Activated T-cell treated with anti-CD3 and anti-CD28 coated beads, Interleukin-2, amount 50 U/mL, for 4 hours (primary cell): ENCODE measurements around the gene SPOCK1. TPM values are rescaled to one million over a fixed set of nuclear protein-coding genes. Genes with fewer than 3 reads are reported as not detected.
"Not testable (repeated sequence)": the region's sequence is repeated elsewhere in the genome, so short reads cannot be mapped to it uniquely, and the experiment has no call there.

ENCODE experiments used
- ATAC-seq, 2 donors: fragments of 200-7000 bp; cut with Tn5 transposase; one replicate each; pipeline ENCODE4 v1.10.0; 2021
- DNase-seq: peaks from one replicate; pipeline ENCODE4 v3.0.0-alpha.2; 2020
- H3K27me3 Mint-ChIP-seq: one replicate; pipeline ENCODE4 v1.8.0; 2021; ENCODE audit warnings: low read depth, mixed read lengths
- H3K36me3 Mint-ChIP-seq: one replicate; pipeline ENCODE4 v1.8.0; 2022; ENCODE audit warnings: mixed read lengths; ENCODE audit not compliant: insufficient read depth
- H3K4me1 Mint-ChIP-seq: one replicate; pipeline ENCODE4 v1.8.0; 2021; ENCODE audit warnings: low read depth, mixed read lengths
- H3K4me3 Mint-ChIP-seq: one replicate; pipeline ENCODE4 v1.8.0; 2021; ENCODE audit warnings: mild to moderate bottlenecking, moderate library complexity, mixed read lengths
- H3K9me3 Mint-ChIP-seq: one replicate; pipeline ENCODE4 v1.8.0; 2021; ENCODE audit warnings: mixed read lengths
- total RNA-seq, 3 donors: library from RNA; stranded (reverse); gene quantifications; one replicate each; pipeline ENCODE4 v1.2.1, GENCODE V29; 2021

Gene SPOCK1
- total RNA-seq, 3 donors from 2014 or later = not detected

GRCh38 chr5:137405393-137405792 is 93.7 kb downstream of the SPOCK1 start:
- Mint-ChIP-seq H3K27me3 (peaks cover 6% of the 10 kb centered on the region), H3K4me3 (no peak overlapping the region), H3K36me3 (no peaks in the 10 kb centered on the region), H3K4me1 (no peaks in the 10 kb centered on the region), H3K9me3 (no peaks in the 10 kb centered on the region)
- ATAC-seq = no peak
- DNase-seq = no peak

- H3K27me3 Mint-ChIP-seq = peaks cover 6% of the 10 kb centered on the region
- DNase-seq (no peak), ATAC-seq (no peak)
- no peaks in the 10 kb centered on the region for H3K4me1 Mint-ChIP-seq
- H3K36me3 Mint-ChIP-seq = no peaks in the 10 kb centered on the region
- no peaks in the 10 kb centered on the region for H3K9me3 Mint-ChIP-seq
- H3K4me3 Mint-ChIP-seq = no peak overlapping the region
Observed at GRCh38 chr5:137403869-137404268, 95.3 kb downstream of the SPOCK1 start.

DNA sequence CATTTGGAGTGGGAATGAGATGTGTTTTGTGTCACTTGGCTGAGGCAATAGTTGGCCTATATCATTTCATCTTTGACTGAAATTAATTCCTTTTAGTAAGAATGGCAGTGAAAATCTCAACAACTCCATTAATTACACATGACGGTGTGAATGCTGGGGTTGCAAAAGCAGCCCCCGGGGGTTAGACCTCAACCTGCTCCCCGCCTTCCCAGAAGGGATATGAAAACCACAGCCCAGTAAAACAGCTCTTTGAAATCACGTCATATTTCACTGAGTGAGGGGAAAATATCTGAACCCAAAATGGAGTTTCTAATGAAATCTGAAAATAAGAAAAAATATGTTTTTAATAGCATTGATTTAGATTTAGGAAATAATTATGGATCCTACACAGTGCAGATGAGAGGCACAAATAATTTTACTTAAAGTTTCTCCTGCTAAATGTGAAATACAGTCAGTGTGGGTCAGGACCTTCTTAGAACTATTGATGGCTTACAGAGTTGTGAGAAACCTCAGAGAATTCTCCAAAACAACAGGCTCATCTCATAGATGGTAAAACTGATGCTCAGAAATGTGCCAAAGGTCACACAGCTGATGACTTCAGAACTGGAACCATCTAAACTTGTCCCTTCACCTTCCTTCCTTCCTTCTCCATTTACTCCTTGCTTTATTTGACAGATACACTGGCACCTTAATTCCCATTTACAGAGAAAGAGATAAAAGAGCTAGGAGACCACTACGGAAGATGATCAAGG is 96.5 kb downstream of the SPOCK1 start:
- no peak overlapping the region for H3K4me3 Mint-ChIP-seq
- no peaks in the 10 kb centered on the region for H3K9me3 Mint-ChIP-seq
- peaks cover 6% of the 10 kb centered on the region for H3K27me3 Mint-ChIP-seq
- no peaks in the 10 kb centered on the region for H3K4me1 Mint-ChIP-seq
- no peaks in the 10 kb centered on the region for H3K36me3 Mint-ChIP-seq
- no peak for DNase-seq
- ATAC-seq = no peak

DNA sequence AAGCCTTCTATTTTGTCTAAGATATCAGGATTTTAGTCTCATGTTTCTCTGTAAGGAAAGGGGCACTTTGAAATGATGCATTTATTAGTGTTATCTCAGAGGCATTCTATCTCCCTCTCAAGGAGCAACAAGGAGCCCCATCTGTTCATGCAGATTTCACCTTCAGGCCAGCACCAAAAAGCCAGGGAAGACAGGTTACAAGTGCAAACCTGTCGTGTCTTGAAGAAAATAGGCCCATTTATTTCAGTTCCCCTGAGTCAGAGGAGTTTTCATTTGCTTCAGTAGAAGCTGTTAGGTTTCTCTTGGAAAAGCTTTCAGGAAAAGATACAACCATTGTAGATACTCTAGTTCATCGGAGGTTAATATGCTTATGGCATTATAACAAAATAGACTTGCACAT is 97.2 kb downstream of the SPOCK1 start:
- H3K9me3 Mint-ChIP-seq = no peaks in the 10 kb centered on the region
- H3K36me3 Mint-ChIP-seq = no peaks in the 10 kb centered on the region
- no peaks in the 10 kb centered on the region for H3K4me1 Mint-ChIP-seq
- peaks cover 6% of the 10 kb centered on the region for H3K27me3 Mint-ChIP-seq
- H3K4me3 Mint-ChIP-seq = no peak overlapping the region
- no peak for DNase-seq
- ATAC-seq = no peak

DNA sequence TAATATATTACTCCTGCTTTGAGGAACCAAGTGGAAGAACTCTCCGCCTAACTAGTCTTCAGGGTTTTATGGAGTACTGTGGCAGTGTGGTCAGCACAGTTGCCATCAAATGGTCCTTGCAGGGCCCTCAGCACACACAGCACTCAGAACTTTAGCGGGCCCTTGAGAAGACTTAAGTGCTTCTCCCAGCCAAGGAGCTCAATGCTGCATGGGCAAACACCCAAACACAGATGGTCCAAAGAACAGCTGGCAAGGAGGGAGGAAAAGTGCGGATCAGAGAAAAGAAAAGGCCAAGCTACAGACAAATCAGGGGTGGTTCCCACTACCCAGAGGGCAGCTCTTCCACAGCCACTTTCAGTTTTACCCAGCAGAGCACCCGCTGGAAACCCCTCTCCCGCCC is 98.6 kb downstream of the SPOCK1 start:
- Mint-ChIP-seq H3K9me3 (no peaks in the 10 kb centered on the region), H3K4me1 (no peaks in the 10 kb centered on the region), H3K36me3 (no peaks in the 10 kb centered on the region), H3K27me3 (peaks cover 4% of the 10 kb centered on the region), H3K4me3 (no peak overlapping the region)
- no peak for DNase-seq
- ATAC-seq = no peak

DNA sequence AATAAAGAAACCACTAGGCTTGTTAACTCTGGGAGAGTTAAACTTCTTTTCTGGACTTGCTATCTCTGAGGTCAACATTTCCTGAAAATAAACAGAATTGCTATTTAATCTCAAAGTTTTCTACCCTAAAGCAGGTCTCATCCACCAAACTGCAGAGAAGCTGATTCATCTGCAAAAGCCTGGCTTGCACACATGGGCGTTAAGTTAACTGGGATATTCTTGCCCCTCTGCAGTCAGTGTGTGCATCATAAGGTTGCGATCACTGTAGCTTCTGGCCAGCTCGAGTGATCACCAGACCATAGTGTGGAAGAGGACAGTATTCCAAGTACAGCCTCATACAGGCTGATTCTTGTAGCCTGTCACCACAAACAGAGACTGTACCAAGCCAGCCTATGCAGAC is 99.2 kb downstream of the SPOCK1 start:
- no peak overlapping the region for H3K4me3 Mint-ChIP-seq
- H3K36me3 Mint-ChIP-seq = no peaks in the 10 kb centered on the region
- H3K9me3 Mint-ChIP-seq = no peaks in the 10 kb centered on the region
- ATAC-seq (no peak), DNase-seq (no peak)
- no peaks in the 10 kb centered on the region for H3K4me1 Mint-ChIP-seq
- H3K27me3 Mint-ChIP-seq = peaks cover 3% of the 10 kb centered on the region

DNA sequence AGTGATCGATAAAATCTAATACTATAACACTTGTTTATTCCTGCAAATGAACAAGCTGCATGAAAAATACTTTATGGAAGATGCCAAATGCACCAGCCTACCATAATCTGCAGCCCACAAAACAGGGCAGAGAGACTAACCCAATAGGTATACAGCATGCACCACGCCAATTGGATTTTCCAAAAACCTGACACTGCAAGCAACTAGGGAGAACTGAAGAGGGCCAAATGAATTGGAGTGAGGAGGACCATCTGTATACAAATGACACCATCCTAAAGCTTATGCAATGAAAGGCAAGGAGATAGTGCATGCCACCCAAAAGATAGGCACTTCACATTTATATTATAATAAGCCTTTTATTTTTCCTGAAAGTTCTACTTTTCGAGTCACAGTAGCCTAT is 100.4 kb downstream of the SPOCK1 start:
- Mint-ChIP-seq H3K4me1 (no peaks in the 10 kb centered on the region), H3K36me3 (no peaks in the 10 kb centered on the region), H3K9me3 (no peaks in the 10 kb centered on the region), H3K27me3 (peaks cover 1% of the 10 kb centered on the region), H3K4me3 (no peak overlapping the region)
- DNase-seq (no peak), ATAC-seq (no peak)

- Mint-ChIP-seq H3K27me3 (peaks cover 1% of the 10 kb centered on the region), H3K9me3 (no peaks in the 10 kb centered on the region), H3K4me3 (no peak overlapping the region), H3K4me1 (no peaks in the 10 kb centered on the region), H3K36me3 (no peaks in the 10 kb centered on the region)
- DNase-seq (no peak), ATAC-seq (no peak)
Observed at GRCh38 chr5:137398154-137398553, 101.0 kb downstream of the SPOCK1 start.

GRCh38 chr5:137395011-137395755 is 103.9 kb downstream of the SPOCK1 start:
- H3K27me3 Mint-ChIP-seq = peaks cover 13% of the 10 kb centered on the region
- H3K36me3 Mint-ChIP-seq = no peaks in the 10 kb centered on the region
- ATAC-seq = no peak
- no peak overlapping the region for H3K4me3 Mint-ChIP-seq
- no peaks in the 10 kb centered on the region for H3K9me3 Mint-ChIP-seq
- H3K4me1 Mint-ChIP-seq = no peaks in the 10 kb centered on the region
- DNase-seq = no peak

DNA sequence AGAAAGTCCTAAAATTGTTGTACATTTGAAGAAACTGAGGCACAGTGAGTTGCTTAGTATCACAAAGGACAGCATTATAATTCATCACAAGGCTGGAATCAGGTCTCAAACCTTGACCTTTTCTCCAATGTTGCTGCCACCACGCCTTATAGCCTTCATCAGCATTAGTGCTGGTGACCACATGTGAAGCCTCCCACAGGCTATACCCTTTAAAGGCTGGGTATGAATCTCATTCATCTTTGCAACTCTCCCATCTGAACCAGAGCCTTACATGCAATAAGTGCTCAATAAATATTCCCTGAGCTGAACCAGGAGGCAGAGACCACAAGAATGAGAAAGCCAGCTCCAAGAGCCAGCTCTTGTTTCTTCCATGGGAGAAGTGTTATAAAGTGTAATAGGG is 104.7 kb downstream of the SPOCK1 start:
- peaks cover 13% of the 10 kb centered on the region for H3K27me3 Mint-ChIP-seq
- ATAC-seq (no peak), DNase-seq (no peak)
- no peaks in the 10 kb centered on the region for H3K4me1 Mint-ChIP-seq
- no peaks in the 10 kb centered on the region for H3K9me3 Mint-ChIP-seq
- H3K36me3 Mint-ChIP-seq = no peaks in the 10 kb centered on the region
- H3K4me3 Mint-ChIP-seq = no peak overlapping the region

DNA sequence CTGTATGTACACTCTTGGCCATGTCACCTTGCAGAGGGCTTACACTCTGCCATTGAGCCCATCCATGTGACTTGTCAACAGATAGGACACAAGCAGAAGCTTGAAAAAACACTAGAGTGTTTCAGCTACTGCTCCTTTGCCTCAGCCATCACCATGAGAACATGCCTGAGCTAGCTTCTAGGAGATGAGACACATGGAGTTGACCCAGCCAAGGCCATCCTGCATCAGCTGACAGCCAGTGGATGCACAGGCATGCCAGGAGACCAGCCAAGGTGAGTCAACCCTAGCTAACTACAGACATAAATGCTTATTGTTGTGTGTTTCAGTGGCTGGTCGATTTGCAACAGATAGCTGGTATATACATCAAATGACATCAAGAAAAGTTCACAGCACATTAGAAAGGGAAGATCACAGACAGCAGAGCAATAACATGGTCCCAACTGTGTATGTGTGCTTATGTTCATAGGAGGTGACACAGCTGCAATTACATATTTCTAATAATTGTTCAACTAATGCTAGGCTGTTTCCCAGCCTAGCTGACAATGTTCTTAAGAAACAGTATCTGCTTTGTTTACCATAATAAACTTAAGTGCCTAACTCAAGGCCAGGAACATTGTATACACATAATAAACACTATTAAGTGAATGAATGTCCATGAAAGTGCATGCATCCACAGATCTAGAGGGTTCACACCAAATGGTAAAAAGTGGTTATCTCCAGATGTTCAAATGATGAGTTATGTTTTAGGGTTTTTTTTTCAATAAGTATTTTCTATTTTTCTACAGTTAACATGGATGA is 105.7 kb downstream of the SPOCK1 start:
- Mint-ChIP-seq H3K4me1 (no peaks in the 10 kb centered on the region), H3K36me3 (no peaks in the 10 kb centered on the region), H3K4me3 (no peak overlapping the region), H3K27me3 (peaks cover 13% of the 10 kb centered on the region), H3K9me3 (no peaks in the 10 kb centered on the region)
- no peak for ATAC-seq
- no peak for DNase-seq

GRCh38 chr5:137392261-137392660 is 106.9 kb downstream of the SPOCK1 start:
- Mint-ChIP-seq H3K4me1 (no peaks in the 10 kb centered on the region), H3K27me3 (peaks cover 13% of the 10 kb centered on the region), H3K4me3 (no peak overlapping the region), H3K36me3 (no peaks in the 10 kb centered on the region), H3K9me3 (no peaks in the 10 kb centered on the region)
- DNase-seq (no peak), ATAC-seq (no peak)

DNA sequence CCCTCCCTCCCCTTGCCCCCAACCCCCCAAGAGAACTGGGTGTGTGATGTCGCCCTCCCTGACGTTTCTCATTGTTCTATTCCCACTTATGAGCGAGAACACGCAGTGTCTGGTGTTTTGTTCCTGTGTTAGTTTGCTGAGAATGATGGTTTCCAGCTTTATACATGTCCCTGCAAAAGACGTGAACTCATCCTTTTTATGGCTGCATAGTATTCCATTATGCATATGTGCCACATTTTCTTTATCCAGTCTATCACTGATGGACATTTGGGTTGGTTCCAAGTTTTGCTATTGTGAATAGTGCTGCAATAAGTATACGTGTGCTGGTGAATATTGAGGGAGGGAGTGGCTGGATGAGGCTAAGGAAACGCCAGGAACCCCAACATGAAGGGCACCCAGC is 108.1 kb downstream of the SPOCK1 start:
- H3K4me3 Mint-ChIP-seq, H3K9me3 Mint-ChIP-seq, DNase-seq, H3K36me3 Mint-ChIP-seq, H3K4me1 Mint-ChIP-seq, ATAC-seq: not testable (repeated sequence)
- H3K27me3 Mint-ChIP-seq = peaks cover 13% of the 10 kb centered on the region

DNA sequence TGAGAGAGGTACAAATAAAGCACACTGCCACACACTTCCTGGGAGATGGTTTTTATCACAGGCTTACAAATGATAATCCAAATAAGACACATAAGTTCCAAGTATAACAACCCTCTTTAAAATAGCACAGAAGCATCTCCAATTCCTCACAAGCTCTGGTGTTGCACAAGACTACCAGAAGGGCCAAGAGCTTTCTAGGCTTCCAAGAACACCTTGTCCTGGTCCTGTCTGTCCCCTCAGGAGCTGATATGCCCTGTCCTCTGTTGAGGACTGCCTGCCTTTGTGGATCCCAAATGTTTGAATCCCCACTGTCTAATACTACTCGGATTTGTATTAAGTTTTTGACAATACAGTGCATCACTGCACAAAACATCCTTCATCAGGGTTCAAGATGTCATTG is 110.1 kb downstream of the SPOCK1 start:
- H3K4me1 Mint-ChIP-seq = no peaks in the 10 kb centered on the region
- DNase-seq (no peak), ATAC-seq (no peak)
- no peaks in the 10 kb centered on the region for H3K9me3 Mint-ChIP-seq
- H3K27me3 Mint-ChIP-seq = peaks cover 12% of the 10 kb centered on the region
- H3K36me3 Mint-ChIP-seq = no peaks in the 10 kb centered on the region
- no peak overlapping the region for H3K4me3 Mint-ChIP-seq
